ENCODE measurements around the gene MICAL3. TPM values are rescaled to one million over a fixed set of nuclear protein-coding genes. Genes with fewer than 3 reads are reported as not detected.
"Not testable (repeated sequence)": the region's sequence is repeated elsewhere in the genome, so short reads cannot be mapped to it uniquely, and the experiment has no call there.

MICAL3 gene
- total RNA-seq, 2 experiments from 2014 or later: 30.3 to 31.4 TPM

GRCh38 chr22:18040898-18041297 is 16.5 kb upstream of the MICAL3 start:
- H3K4me1 Mint-ChIP-seq, POLR2A ChIA-PET, H3K27ac Mint-ChIP-seq: not testable (repeated sequence)

GRCh38 chr22:18035751-18036150 is 11.4 kb upstream of the MICAL3 start:
- CTCF ChIA-PET: no interaction called here
- DNase-seq: no peak
- Mint-ChIP-seq H3K27ac (no peak overlapping the region), H3K36me3 (ENCODE audit: low read depth) (no peaks in the 10 kb centered on the region), H3K4me1 (no peaks in the 10 kb centered on the region), H3K9me3 (no peaks in the 10 kb centered on the region), H3K27me3 (peaks cover 13% of the 10 kb centered on the region), H3K4me3 (no peak overlapping the region)
- POLR2A ChIA-PET: no interaction called here

More at GRCh38 chr22:18040898-18041297, 16.5 kb upstream of the MICAL3 start:
- H3K9me3 Mint-ChIP-seq; CTCF ChIA-PET; H3K4me3 Mint-ChIP-seq; H3K36me3 Mint-ChIP-seq (ENCODE audit: low read depth); H3K27me3 Mint-ChIP-seq; DNase-seq: not testable (repeated sequence)

GRCh38 chr22:18034076-18034475 is 9.7 kb upstream of the MICAL3 start:
- CTCF ChIA-PET: no interaction called here
- Mint-ChIP-seq H3K4me1 (no peaks in the 10 kb centered on the region), H3K36me3 (ENCODE audit: low read depth) (no peaks in the 10 kb centered on the region), H3K4me3 (no peak overlapping the region), H3K27me3 (peaks cover 14% of the 10 kb centered on the region), H3K27ac (no peak overlapping the region), H3K9me3 (no peaks in the 10 kb centered on the region)
- POLR2A ChIA-PET: no interaction called here
- DNase-seq: no peak

GRCh38 chr22:18033204-18033998 is 9.0 kb upstream of the MICAL3 start:
- Mint-ChIP-seq H3K36me3 (ENCODE audit: low read depth) (no peaks in the 10 kb centered on the region), H3K27me3 (peaks cover 18% of the 10 kb centered on the region), H3K9me3 (no peaks in the 10 kb centered on the region), H3K4me3 (no peak overlapping the region), H3K27ac (no peak overlapping the region), H3K4me1 (no peaks in the 10 kb centered on the region)
- no peak for DNase-seq
- POLR2A ChIA-PET: no interaction called here
- CTCF ChIA-PET: no interaction called here

- Mint-ChIP-seq H3K4me1 (no peaks in the 10 kb centered on the region), H3K27me3 (peaks cover 20% of the 10 kb centered on the region), H3K4me3 (no peak overlapping the region), H3K36me3 (ENCODE audit: low read depth) (no peaks in the 10 kb centered on the region), H3K27ac (no peak overlapping the region), H3K9me3 (no peaks in the 10 kb centered on the region)
- DNase-seq: no peak
- ChIA-PET POLR2A (no interaction called here), CTCF (no interaction called here)
Measured at GRCh38 chr22:18032455-18033101, 8.2 kb upstream of the MICAL3 start.

- H3K4me1 Mint-ChIP-seq: no peaks in the 10 kb centered on the region
- ChIA-PET POLR2A (no interaction called here), CTCF (interaction anchor here (0.5 kb wide), 1 partner anchor 61 kb away, joined by 3 read pairs; no protein-coding TSS in a partner anchor)
- no peak for DNase-seq
- H3K4me3 Mint-ChIP-seq: no peak overlapping the region
- H3K27me3 Mint-ChIP-seq: peaks cover 25% of the 10 kb centered on the region
- H3K9me3 Mint-ChIP-seq: no peaks in the 10 kb centered on the region
- H3K27ac Mint-ChIP-seq: no peak overlapping the region
- H3K36me3 Mint-ChIP-seq (ENCODE audit: low read depth): no peaks in the 10 kb centered on the region
Measured at GRCh38 chr22:18031695-18032454, 7.5 kb upstream of the MICAL3 start.

- Mint-ChIP-seq H3K27ac (no peak overlapping the region), H3K4me1 (peaks cover 4% of the 10 kb centered on the region), H3K4me3 (no peak overlapping the region), H3K27me3 (peaks cover 43% of the 10 kb centered on the region), H3K9me3 (no peaks in the 10 kb centered on the region), H3K36me3 (ENCODE audit: low read depth) (no peaks in the 10 kb centered on the region)
- DNase-seq: no peak
- ChIA-PET CTCF (interaction anchor here (1.3 to 2.4 kb wide), 2 partner anchors 46 to 200 kb away, joined by 5 to 12 read pairs; no protein-coding TSS in a partner anchor), POLR2A (no interaction called here)
Measured at GRCh38 chr22:18029686-18030267, 5.4 kb upstream of the MICAL3 start.

- Mint-ChIP-seq H3K9me3 (no peaks in the 10 kb centered on the region), H3K4me3 (no peak overlapping the region), H3K27ac (no peak overlapping the region), H3K36me3 (ENCODE audit: low read depth) (no peaks in the 10 kb centered on the region), H3K4me1 (peaks cover 7% of the 10 kb centered on the region), H3K27me3 (peaks cover 46% of the 10 kb centered on the region)
- POLR2A ChIA-PET: no interaction called here
- CTCF ChIA-PET: interaction anchor here (1.3 to 2.4 kb wide), 2 partner anchors 47 to 199 kb away, joined by 5 to 12 read pairs; no protein-coding TSS in a partner anchor
- no peak for DNase-seq
Measured at GRCh38 chr22:18028817-18029527, 4.6 kb upstream of the MICAL3 start.

GRCh38 chr22:18025898-18026297 is 1.5 kb upstream of the MICAL3 start:
- H3K4me1 Mint-ChIP-seq: peaks cover 15% of the 10 kb centered on the region
- H3K9me3 Mint-ChIP-seq: not testable (repeated sequence)
- POLR2A ChIA-PET: interaction anchor here (0.9 kb wide), 1 partner anchor 52 kb away, joined by 5 read pairs; the partner anchor contains the start of gene PEX26

GRCh38 chr22:18024956-18025720 is 777 bp upstream of the MICAL3 start:
- CTCF ChIA-PET: interaction anchor here (0.7 to 4.7 kb wide), 6 partner anchors 25 to 195 kb away, joined by 3 to 29 read pairs (median 6); partner anchors contain the start of gene PEX26
- peaks cover 65% of the 10 kb centered on the region for H3K27me3 Mint-ChIP-seq
- POLR2A ChIA-PET: interaction anchor here (0.9 kb wide), 1 partner anchor 53 kb away, joined by 5 read pairs; the partner anchor contains the start of gene PEX26
- no peaks in the 10 kb centered on the region for H3K9me3 Mint-ChIP-seq
- peaks cover 15% of the 10 kb centered on the region for H3K4me1 Mint-ChIP-seq
- H3K36me3 Mint-ChIP-seq (ENCODE audit: low read depth): no peaks in the 10 kb centered on the region
- no peak overlapping the region for H3K27ac Mint-ChIP-seq
- no peak for DNase-seq
- peak overlapping the region; percentile 66 for H3K4me3 Mint-ChIP-seq

More at GRCh38 chr22:18025898-18026297, 1.5 kb upstream of the MICAL3 start:
- DNase-seq; H3K4me3 Mint-ChIP-seq; H3K27ac Mint-ChIP-seq; H3K36me3 Mint-ChIP-seq (ENCODE audit: low read depth): not testable (repeated sequence)
- CTCF ChIA-PET: interaction anchor here (0.7 to 4.7 kb wide), 6 partner anchors 26 to 216 kb away, joined by 3 to 29 read pairs (median 6); partner anchors contain the start of gene PEX26
- H3K27me3 Mint-ChIP-seq: peaks cover 64% of the 10 kb centered on the region

GRCh38 chr22:18023509-18024275 is 669 bp downstream of the MICAL3 start:
- Mint-ChIP-seq H3K27ac (no peak overlapping the region), H3K4me3 (peak overlapping the region; percentile 80), H3K4me1 (peaks cover 15% of the 10 kb centered on the region), H3K27me3 (peaks cover 58% of the 10 kb centered on the region), H3K9me3 (no peaks in the 10 kb centered on the region), H3K36me3 (ENCODE audit: low read depth) (no peaks in the 10 kb centered on the region)
- peak; percentile 22 for DNase-seq
- ChIA-PET CTCF (interaction anchor here (0.9 to 4.7 kb wide), 6 partner anchors 52 to 280 kb away, joined by 3 to 29 read pairs (median 3); partner anchors contain the start of gene PEX26), POLR2A (interaction anchor here (1.2 to 1.3 kb wide), 2 partner anchors 19 to 43 kb away, joined by 3 to 4 read pairs; no protein-coding TSS in a partner anchor)
